BJ (cell line): ENCODE results near the gene CDKN2B. TPM values are rescaled to one million over a fixed set of nuclear protein-coding genes. Genes with fewer than 3 reads are reported as not detected.
A peak's percentile ranks its signal among the peaks of the same experiment; 100 is the strongest.

ENCODE experiments used
- CTCF ChIA-PET: fragments of 350-600 bp; formaldehyde crosslinking; extraction: SDS; loops from one replicate; lab custom pipeline; 2021; ENCODE audit warnings: antibody characterized with exemption, inconsistent platforms; lab: Yijun Ruan, JAX
- POLR2A ChIA-PET: fragments of 300-600 bp; sonication (Branson Sonifier 250); formaldehyde crosslinking; extraction: SDS; loops from one replicate; lab custom pipeline; 2021; ENCODE audit warnings: antibody characterized with exemption; lab: Charles Lee
- DNase-seq: peaks from one replicate; pipeline ENCODE4 v3.0.0-alpha.2; 2011; ENCODE audit warnings: low read depth
- H3K27me3 ChIP-seq: 2 replicates; pipeline ENCODE4 v1.6.0; 2011; ENCODE audit warnings: low read length; ENCODE audit not compliant: control insufficient read depth, insufficient read depth
- H3K36me3 ChIP-seq: 2 replicates; pipeline ENCODE4 v1.5.1; 2011; ENCODE audit warnings: low read length; ENCODE audit not compliant: control insufficient read depth, insufficient read depth
- H3K4me3 ChIP-seq: 2 replicates; pipeline ENCODE4 v1.5.1; 2011; ENCODE audit warnings: low read depth, mild to moderate bottlenecking, control low read depth, low read length
- polyA plus RNA-seq: library from polyadenylated mRNA; depleted of rRNA; stranded (reverse); fragments of >200 nt; gene quantifications from 2 replicates; pipeline ENCODE4 v1.2.3, GENCODE V29; 2011
- TF ChIP-seq, protein P1 (sequence below): IDR thresholded peaks from 2 replicates; pipeline ENCODE4 v1.5.1; 2011; ENCODE audit warnings: low read depth, mild to moderate bottlenecking, control low read depth, inconsistent platforms, low read length, moderate library complexity; ENCODE audit not compliant: insufficient read depth

Gene CDKN2B
- polyA plus RNA-seq, 1 experiment: 5.2 TPM

DNA sequence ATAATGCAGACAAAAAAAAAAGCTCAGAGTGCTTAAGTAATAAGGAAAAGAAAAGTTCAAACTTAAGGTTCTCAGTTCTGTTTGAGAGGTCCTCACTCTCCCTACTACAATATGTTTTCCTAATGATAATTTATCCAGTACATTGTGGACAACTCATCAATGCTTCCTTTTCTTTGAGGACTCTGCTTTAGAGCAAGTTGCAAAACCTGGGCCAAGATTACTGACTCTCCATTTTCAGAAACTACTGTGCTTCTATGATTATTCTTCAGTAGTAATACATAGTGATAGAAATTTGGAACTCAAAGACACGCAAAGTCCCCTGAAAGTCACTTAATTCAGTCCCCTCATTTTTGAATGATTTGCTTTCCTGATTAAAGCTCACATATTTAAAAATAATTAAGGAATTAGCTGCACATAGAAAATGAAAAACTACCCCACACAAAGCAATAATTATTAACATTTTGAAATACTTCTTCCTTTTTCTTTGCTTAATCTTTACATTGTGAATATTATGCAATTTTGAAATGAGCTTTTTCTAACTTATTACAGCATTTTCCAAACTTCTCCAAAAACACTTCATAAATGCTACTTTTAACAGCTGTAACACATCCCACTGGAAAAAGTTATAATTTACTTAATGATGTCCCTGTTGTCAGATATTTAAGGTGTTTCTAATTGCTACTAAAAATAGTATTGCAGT, 26.1 kb downstream of the CDKN2B start:
- Histone ChIP-seq H3K4me3 (no peak overlapping the region), H3K27me3 (peaks cover 4% of the 10 kb centered on the region), H3K36me3 (no peaks in the 10 kb centered on the region)
- ChIA-PET POLR2A (no interaction called here), CTCF (interaction anchor here (1.1 to 1.9 kb wide), 3 partner anchors 13 to 26 kb away, joined by 3 to 9 read pairs (median 3); partner anchors contain the start of gene CDKN2B)
- DNase-seq: no peak
- TF ChIP-seq, protein P1, sequence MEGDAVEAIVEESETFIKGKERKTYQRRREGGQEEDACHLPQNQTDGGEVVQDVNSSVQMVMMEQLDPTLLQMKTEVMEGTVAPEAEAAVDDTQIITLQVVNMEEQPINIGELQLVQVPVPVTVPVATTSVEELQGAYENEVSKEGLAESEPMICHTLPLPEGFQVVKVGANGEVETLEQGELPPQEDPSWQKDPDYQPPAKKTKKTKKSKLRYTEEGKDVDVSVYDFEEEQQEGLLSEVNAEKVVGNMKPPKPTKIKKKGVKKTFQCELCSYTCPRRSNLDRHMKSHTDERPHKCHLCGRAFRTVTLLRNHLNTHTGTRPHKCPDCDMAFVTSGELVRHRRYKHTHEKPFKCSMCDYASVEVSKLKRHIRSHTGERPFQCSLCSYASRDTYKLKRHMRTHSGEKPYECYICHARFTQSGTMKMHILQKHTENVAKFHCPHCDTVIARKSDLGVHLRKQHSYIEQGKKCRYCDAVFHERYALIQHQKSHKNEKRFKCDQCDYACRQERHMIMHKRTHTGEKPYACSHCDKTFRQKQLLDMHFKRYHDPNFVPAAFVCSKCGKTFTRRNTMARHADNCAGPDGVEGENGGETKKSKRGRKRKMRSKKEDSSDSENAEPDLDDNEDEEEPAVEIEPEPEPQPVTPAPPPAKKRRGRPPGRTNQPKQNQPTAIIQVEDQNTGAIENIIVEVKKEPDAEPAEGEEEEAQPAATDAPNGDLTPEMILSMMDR: no peak

- POLR2A ChIA-PET: no interaction called here
- TF ChIP-seq, protein P1: no peak
- Histone ChIP-seq H3K36me3 (no peaks in the 10 kb centered on the region), H3K4me3 (no peak overlapping the region), H3K27me3 (peaks cover 5% of the 10 kb centered on the region)
- CTCF ChIA-PET: interaction anchor here (1.1 to 1.9 kb wide), 3 partner anchors 13 to 27 kb away, joined by 3 to 9 read pairs (median 3); partner anchors contain the start of gene CDKN2B
- no peak for DNase-seq
Observed at GRCh38 chr9:21982391-21982790, 26.7 kb downstream of the CDKN2B start.

- H3K36me3 ChIP-seq: no peaks in the 10 kb centered on the region
- TF ChIP-seq, protein P1: no peak
- H3K27me3 ChIP-seq: peaks cover 22% of the 10 kb centered on the region
- no peak for DNase-seq
- H3K4me3 ChIP-seq: no peak overlapping the region
- POLR2A ChIA-PET: no interaction called here
- CTCF ChIA-PET: interaction anchor here (0.6 to 2.2 kb wide), 3 partner anchors 18 to 32 kb away, joined by 4 to 10 read pairs (median 5); partner anchors contain the start of genes CDKN2A, CDKN2B and CDKN2B-AS1
Observed at GRCh38 chr9:21976334-21976875, 32.7 kb downstream of the CDKN2B start.

DNA sequence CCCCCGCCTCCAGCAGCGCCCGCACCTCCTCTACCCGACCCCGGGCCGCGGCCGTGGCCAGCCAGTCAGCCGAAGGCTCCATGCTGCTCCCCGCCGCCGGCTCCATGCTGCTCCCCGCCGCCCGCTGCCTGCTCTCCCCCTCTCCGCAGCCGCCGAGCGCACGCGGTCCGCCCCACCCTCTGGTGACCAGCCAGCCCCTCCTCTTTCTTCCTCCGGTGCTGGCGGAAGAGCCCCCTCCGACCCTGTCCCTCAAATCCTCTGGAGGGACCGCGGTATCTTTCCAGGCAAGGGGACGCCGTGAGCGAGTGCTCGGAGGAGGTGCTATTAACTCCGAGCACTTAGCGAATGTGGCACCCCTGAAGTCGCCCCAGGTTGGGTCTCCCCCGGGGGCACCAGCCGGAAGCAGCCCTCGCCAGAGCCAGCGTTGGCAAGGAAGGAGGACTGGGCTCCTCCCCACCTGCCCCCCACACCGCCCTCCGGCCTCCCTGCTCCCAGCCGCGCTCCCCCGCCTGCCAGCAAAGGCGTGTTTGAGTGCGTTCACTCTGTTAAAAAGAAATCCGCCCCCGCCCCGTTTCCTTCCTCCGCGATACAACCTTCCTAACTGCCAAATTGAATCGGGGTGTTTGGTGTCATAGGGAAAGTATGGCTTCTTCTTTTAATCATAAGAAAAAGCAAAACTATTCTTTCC, 34.2 kb downstream of the CDKN2B start:
- TF ChIP-seq, protein P1: no peak
- Histone ChIP-seq H3K36me3 (no peaks in the 10 kb centered on the region), H3K4me3 (peak overlapping the region; percentile 53), H3K27me3 (peaks cover 33% of the 10 kb centered on the region)
- POLR2A ChIA-PET: no interaction called here
- CTCF ChIA-PET: interaction anchor here (1.9 kb wide), 1 partner anchor 34 kb away, joined by 10 read pairs; the partner anchor contains the start of gene CDKN2B
- no peak for DNase-seq

DNA sequence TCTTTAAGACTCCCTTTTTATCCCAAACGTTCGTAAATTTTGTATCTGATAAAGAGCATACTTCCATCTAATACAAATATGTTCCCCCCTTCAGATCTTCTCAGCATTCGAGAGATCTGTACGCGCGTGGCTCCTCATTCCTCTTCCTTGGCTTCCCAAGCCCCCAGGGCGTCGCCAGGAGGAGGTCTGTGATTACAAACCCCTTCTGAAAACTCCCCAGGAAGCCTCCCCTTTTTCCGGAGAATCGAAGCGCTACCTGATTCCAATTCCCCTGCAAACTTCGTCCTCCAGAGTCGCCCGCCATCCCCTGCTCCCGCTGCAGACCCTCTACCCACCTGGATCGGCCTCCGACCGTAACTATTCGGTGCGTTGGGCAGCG, 34.8 kb downstream of the CDKN2B start:
- POLR2A ChIA-PET: no interaction called here
- H3K36me3 ChIP-seq: no peaks in the 10 kb centered on the region
- DNase-seq: no peak
- CTCF ChIA-PET: no interaction called here
- H3K4me3 ChIP-seq: peak overlapping the region; percentile 53
- TF ChIP-seq, protein P1: no peak
- H3K27me3 ChIP-seq: peaks cover 37% of the 10 kb centered on the region
